22Rv1 (cell line): ENCODE data around the gene CCNB2.
A peak's percentile ranks its signal among the peaks of the same experiment; 100 is the strongest.
"Not testable (repeated sequence)": the region's sequence is repeated elsewhere in the genome, so short reads cannot be mapped to it uniquely, and the experiment has no call there.

Source experiments
- H3K27ac ChIP-seq: fragments of 450-650 bp; 2 replicates; pipeline ENCODE4 v1.5.1; 2017
- CTCF ChIP-seq: fragments of 450-650 bp; IDR thresholded peaks from 2 replicates; pipeline ENCODE4 v1.5.1; 2017; ENCODE audit warnings: mild to moderate bottlenecking
- ZFX ChIP-seq: fragments of 450-650 bp; IDR thresholded peaks from 2 replicates; pipeline ENCODE4 v1.6.1; 2017; ENCODE audit warnings: antibody characterized with exemption, borderline replicate concordance

Gene CCNB2

DNA sequence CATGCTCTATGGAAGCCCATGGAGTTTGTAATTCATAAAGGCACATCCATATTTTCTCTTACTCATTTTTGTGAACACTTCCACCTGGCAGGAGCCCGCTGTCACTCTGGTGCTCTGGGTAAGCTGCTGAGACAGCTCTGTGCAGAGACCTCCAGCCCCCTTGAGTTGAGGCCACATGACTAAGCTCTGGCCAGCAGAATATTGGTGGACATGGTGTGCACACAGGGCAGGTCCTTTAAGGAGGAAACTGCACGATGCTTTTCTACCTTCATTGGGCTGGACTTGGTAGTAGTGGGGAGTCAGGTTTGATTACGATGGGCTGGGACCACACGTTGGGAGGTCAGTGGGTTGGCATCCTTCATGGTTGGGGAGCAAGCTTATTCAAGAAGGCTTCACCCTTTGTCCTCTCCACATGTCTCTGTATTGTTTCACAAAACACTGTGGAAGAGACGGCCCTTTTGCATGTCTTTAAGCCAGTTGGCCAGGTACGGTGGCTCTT, 29.0 kb downstream of the CCNB2 start:
- no peak for TF ChIP-seq CTCF
- no peak for TF ChIP-seq ZFX
- H3K27ac ChIP-seq: no peak overlapping the region

DNA sequence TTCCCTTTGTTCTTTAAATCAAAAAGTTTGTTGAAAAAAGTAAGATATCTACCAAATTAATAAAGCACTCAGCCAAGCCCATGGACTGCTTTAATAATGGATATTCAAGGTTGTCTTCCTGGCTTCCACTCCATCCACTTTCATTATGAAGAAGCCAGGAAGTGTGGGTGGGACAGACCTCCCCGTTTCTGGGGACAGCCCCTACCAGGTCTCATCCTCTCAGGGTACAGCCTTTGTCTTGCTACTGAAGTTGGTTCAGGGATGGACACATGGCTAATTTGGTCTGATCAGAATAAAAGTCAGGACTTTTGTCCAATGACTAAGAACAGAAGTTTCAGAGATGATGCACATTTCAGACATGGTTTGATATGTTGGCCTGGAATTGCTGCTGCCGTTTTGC, 32.6 kb downstream of the CCNB2 start:
- no peak overlapping the region for H3K27ac ChIP-seq
- no peak for TF ChIP-seq CTCF
- no peak for TF ChIP-seq ZFX

- no peak overlapping the region for H3K27ac ChIP-seq
- TF ChIP-seq CTCF: peak; percentile 83
- TF ChIP-seq ZFX: no peak
Measured at GRCh38 chr15:59138243-59138642, 33.3 kb downstream of the CCNB2 start.

GRCh38 chr15:59140422-59141226, 35.7 kb downstream of the CCNB2 start:
- TF ChIP-seq ZFX (no peak), CTCF (no peak)

DNA sequence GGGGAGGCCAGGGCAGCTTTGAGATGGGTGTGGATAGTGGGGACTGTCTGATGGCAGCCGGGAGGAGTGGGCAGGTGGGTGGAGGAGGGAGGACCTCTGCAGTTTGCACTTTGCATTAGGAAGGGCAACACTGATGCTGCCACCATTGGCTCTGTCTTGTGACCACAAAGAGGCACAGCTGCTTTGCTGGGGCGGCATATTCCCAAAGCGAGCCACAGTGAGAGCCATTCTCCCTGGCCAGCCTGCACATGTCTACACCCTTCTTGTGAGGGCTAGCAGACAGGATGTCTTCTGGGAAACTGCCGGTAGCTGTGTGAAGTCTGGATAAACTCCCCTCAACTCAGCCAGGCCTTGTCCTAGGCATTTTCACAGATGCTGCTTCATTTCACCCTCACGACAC, 38.3 kb downstream of the CCNB2 start:
- TF ChIP-seq ZFX: no peak
- no peak for TF ChIP-seq CTCF

More at GRCh38 chr15:59140422-59141226, 35.7 kb downstream of the CCNB2 start:
- H3K27ac ChIP-seq: no peak overlapping the region

GRCh38 chr15:59144594-59144993, 39.6 kb downstream of the CCNB2 start:
- not testable (repeated sequence) for H3K27ac ChIP-seq
- TF ChIP-seq CTCF: 0 out of 2 replicates have a peak, but pooled peaks have one; percentile 5

More for the DNA sequence above, 38.3 kb downstream of the CCNB2 start:
- H3K27ac ChIP-seq: no peak overlapping the region

DNA sequence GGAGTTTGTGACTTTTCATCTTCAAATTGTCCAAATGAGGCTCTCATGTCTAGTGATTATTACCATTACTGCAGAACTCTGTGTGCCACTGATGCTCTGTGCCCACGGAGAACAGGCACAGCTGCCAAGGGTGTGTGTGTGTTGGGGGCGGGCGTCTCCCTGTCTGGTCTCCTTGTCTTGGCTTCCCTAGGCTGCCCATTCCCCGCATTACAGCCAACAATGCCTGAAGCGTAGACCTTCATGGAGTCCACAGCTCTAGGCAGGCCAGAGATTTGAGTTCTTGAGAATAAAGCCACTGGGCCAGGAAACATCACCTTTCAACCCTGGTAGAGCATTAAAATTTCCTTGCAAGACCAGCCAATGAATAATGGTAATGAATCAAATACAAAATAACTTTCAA, 42.7 kb downstream of the CCNB2 start:
- no peak overlapping the region for H3K27ac ChIP-seq
- TF ChIP-seq CTCF: no peak
- no peak for TF ChIP-seq ZFX
